Duodenal mucosa (tissue), 2 donors: ENCODE data around the gene ANTXR1.

ENCODE experiments used
- H3K27ac ChIP-seq: one replicate; pipeline ENCODE4 v1.7.0; 2013; ENCODE audit warnings: low read depth, low read length
- H3K27me3 ChIP-seq, 2 donors: one replicate each; pipeline ENCODE4 v1.7.0; 2013; ENCODE audit warnings: low read length in 2 of 2, control low read depth in 1 of 2; ENCODE audit not compliant: insufficient read depth in 2 of 2, control insufficient read depth in 1 of 2
- H3K36me3 ChIP-seq, 2 donors: one replicate each; pipeline ENCODE4 v1.7.0; 2013; ENCODE audit warnings: low read length in 2 of 2, control low read depth in 1 of 2; ENCODE audit not compliant: insufficient read depth in 2 of 2, control insufficient read depth in 1 of 2
- H3K4me1 ChIP-seq, 2 donors: one replicate each; pipeline ENCODE4 v1.7.0; 2013; ENCODE audit warnings: low read length in 2 of 2, control low read depth in 1 of 2; ENCODE audit not compliant: insufficient read depth in 2 of 2, control insufficient read depth in 1 of 2
- H3K4me3 ChIP-seq, 2 donors: one replicate each; pipeline ENCODE4 v1.7.0; 2013; ENCODE audit warnings: low read length in 2 of 2, low read depth in 1 of 2
- H3K9ac ChIP-seq, 2 donors: one replicate each; pipeline ENCODE4 v1.7.0; 2013; ENCODE audit warnings: low read length in 2 of 2, low read depth in 1 of 2
- H3K9me3 ChIP-seq, 2 donors: one replicate each; pipeline ENCODE4 v1.7.0; 2013; ENCODE audit warnings: low read length in 2 of 2, control low read depth in 1 of 2; ENCODE audit not compliant: control insufficient read depth in 1 of 2

The ANTXR1 gene

GRCh38 chr2:69278366-69278765 lies 265.4 kb downstream of the ANTXR1 start:
- Histone ChIP-seq H3K36me3 (no peaks in the 10 kb centered on the region), H3K4me3 (no peak overlapping the region), H3K9me3 (no peaks in the 10 kb centered on the region), H3K27me3 (no peaks in the 10 kb centered on the region), H3K9ac (no peak overlapping the region), H3K4me1 (no peaks in the 10 kb centered on the region), H3K27ac (no peak overlapping the region)

- Histone ChIP-seq H3K9ac (no peak overlapping the region), H3K9me3 (no peaks in the 10 kb centered on the region), H3K27ac (no peak overlapping the region)
These were observed 266.2 kb downstream of the ANTXR1 start for GRCh38 chr2:69279211-69279610.

GRCh38 chr2:69279931-69280681 lies 267.1 kb downstream of the ANTXR1 start:
- no peak overlapping the region for H3K4me3 ChIP-seq
- no peak overlapping the region for H3K27ac ChIP-seq
- H3K4me1 ChIP-seq = no peaks in the 10 kb centered on the region
- no peaks in the 10 kb centered on the region for H3K36me3 ChIP-seq
- no peaks in the 10 kb centered on the region for H3K27me3 ChIP-seq
- H3K9me3 ChIP-seq = no peaks in the 10 kb centered on the region
- no peak overlapping the region for H3K9ac ChIP-seq

More at GRCh38 chr2:69279211-69279610, 266.2 kb downstream of the ANTXR1 start:
- H3K4me1 ChIP-seq = no peaks in the 10 kb centered on the region
- no peak overlapping the region for H3K4me3 ChIP-seq
- H3K36me3 ChIP-seq = no peaks in the 10 kb centered on the region
- no peaks in the 10 kb centered on the region for H3K27me3 ChIP-seq

GRCh38 chr2:69280796-69281412 lies 267.9 kb downstream of the ANTXR1 start:
- Histone ChIP-seq H3K4me1 (no peaks in the 10 kb centered on the region), H3K4me3 (no peak overlapping the region), H3K9me3 (no peaks in the 10 kb centered on the region), H3K27me3 (no peaks in the 10 kb centered on the region), H3K36me3 (no peaks in the 10 kb centered on the region), H3K9ac (no peak overlapping the region), H3K27ac (no peak overlapping the region)

- no peaks in the 10 kb centered on the region for H3K36me3 ChIP-seq
- H3K4me1 ChIP-seq = no peaks in the 10 kb centered on the region
- no peak overlapping the region for H3K4me3 ChIP-seq
- H3K27me3 ChIP-seq = no peaks in the 10 kb centered on the region
- H3K27ac ChIP-seq = no peak overlapping the region
- H3K9me3 ChIP-seq = no peaks in the 10 kb centered on the region
- no peak overlapping the region for H3K9ac ChIP-seq
These were observed 272.5 kb downstream of the ANTXR1 start for GRCh38 chr2:69285379-69285894.

GRCh38 chr2:69287544-69287943 lies 274.6 kb downstream of the ANTXR1 start:
- peaks cover 0 to 12% of the 10 kb centered on the region in 2 donors for H3K4me1 ChIP-seq
- H3K4me3 ChIP-seq = no peak overlapping the region
- H3K27me3 ChIP-seq = no peaks in the 10 kb centered on the region
- no peaks in the 10 kb centered on the region for H3K9me3 ChIP-seq
- H3K9ac ChIP-seq = no peak overlapping the region
- no peaks in the 10 kb centered on the region for H3K36me3 ChIP-seq
- H3K27ac ChIP-seq = no peak overlapping the region

GRCh38 chr2:69288429-69288828 lies 275.4 kb downstream of the ANTXR1 start:
- Histone ChIP-seq H3K4me1 (peaks cover 0 to 12% of the 10 kb centered on the region in 2 donors), H3K27me3 (no peaks in the 10 kb centered on the region), H3K9me3 (no peaks in the 10 kb centered on the region), H3K4me3 (no peak overlapping the region), H3K36me3 (no peaks in the 10 kb centered on the region), H3K27ac (no peak overlapping the region), H3K9ac (no peak overlapping the region)

GRCh38 chr2:69291004-69291650 lies 278.1 kb downstream of the ANTXR1 start:
- Histone ChIP-seq H3K27me3 (no peaks in the 10 kb centered on the region), H3K4me1 (peaks cover 0 to 12% of the 10 kb centered on the region in 2 donors), H3K9me3 (no peaks in the 10 kb centered on the region), H3K9ac (no peak overlapping the region), H3K4me3 (no peak overlapping the region), H3K27ac (no peak overlapping the region), H3K36me3 (no peaks in the 10 kb centered on the region)

GRCh38 chr2:69291721-69292120 lies 278.7 kb downstream of the ANTXR1 start:
- H3K4me3 ChIP-seq = no peak overlapping the region
- H3K36me3 ChIP-seq = no peaks in the 10 kb centered on the region
- H3K27me3 ChIP-seq = no peaks in the 10 kb centered on the region
- H3K4me1 ChIP-seq = peaks cover 0 to 12% of the 10 kb centered on the region in 2 donors
- no peaks in the 10 kb centered on the region for H3K9me3 ChIP-seq
- no peak overlapping the region for H3K27ac ChIP-seq
- H3K9ac ChIP-seq = no peak overlapping the region

GRCh38 chr2:69292256-69292655 lies 279.3 kb downstream of the ANTXR1 start:
- no peaks in the 10 kb centered on the region for H3K27me3 ChIP-seq
- no peak overlapping the region for H3K27ac ChIP-seq
- no peaks in the 10 kb centered on the region for H3K9me3 ChIP-seq
- no peak overlapping the region for H3K9ac ChIP-seq
- peaks cover 0 to 12% of the 10 kb centered on the region in 2 donors for H3K4me1 ChIP-seq
- no peak overlapping the region for H3K4me3 ChIP-seq
- no peaks in the 10 kb centered on the region for H3K36me3 ChIP-seq
